CD14-positive monocyte (primary cell): ENCODE measurements around the gene BIRC5. TPM values are rescaled to one million over a fixed set of nuclear protein-coding genes. Genes with fewer than 3 reads are reported as not detected.

Experiments used
- DNase-seq, 3 donors: peaks; one replicate each; pipeline ENCODE4 v3.0.0-alpha.2; 2011 to 2022
- H2AFZ ChIP-seq: 2 replicates; pipeline ENCODE4 v1.6.0; 2012; ENCODE audit warnings: mild to moderate bottlenecking, low read depth, low read length, inconsistent platforms; ENCODE audit not compliant: insufficient read depth, poor library complexity, severe bottlenecking
- H3K27ac ChIP-seq, 2 donors: 1 replicate in 1 of 2; 2 replicates in 1 of 2; pipeline ENCODE4 v1.5.1; 2012 to 2013; ENCODE audit warnings: low read length in 2 of 2, control low read depth in 1 of 2, inconsistent platforms in 1 of 2, low read depth in 1 of 2, mild to moderate bottlenecking in 1 of 2
- H3K27me3 ChIP-seq, 2 donors: one replicate each; pipeline versions ENCODE4 v1.6.0 to v1.6.1; 2011 to 2013; ENCODE audit warnings: low read length in 2 of 2; ENCODE audit not compliant: control insufficient read depth in 2 of 2, insufficient read depth in 2 of 2
- H3K36me3 ChIP-seq, 2 donors: replicated peaks in 1 of 2; 1 replicate in 1 of 2; 2 replicates in 1 of 2; pipeline versions ENCODE4 v1.5.1 to v1.6.1; 2012 to 2013; ENCODE audit warnings: low read length in 2 of 2, control low read depth in 1 of 2, inconsistent platforms in 1 of 2, mild to moderate bottlenecking in 1 of 2; ENCODE audit not compliant: insufficient read depth in 2 of 2, control insufficient read depth in 1 of 2
- H3K4me1 ChIP-seq, 2 donors: 1 replicate in 1 of 2; 2 replicates in 1 of 2; pipeline versions ENCODE4 v1.5.1 to v1.6.1; 2012 to 2013; ENCODE audit warnings: low read length in 2 of 2, control low read depth in 1 of 2, inconsistent platforms in 1 of 2, mild to moderate bottlenecking in 1 of 2, moderate library complexity in 1 of 2; ENCODE audit not compliant: insufficient read depth in 2 of 2, control insufficient read depth in 1 of 2
- H3K4me2 ChIP-seq: replicated peaks from 2 replicates; pipeline ENCODE3; 2012; ENCODE audit warnings: low read length, moderate library complexity, mild to moderate bottlenecking; ENCODE audit not compliant: poor library complexity, severe bottlenecking; ENCODE audit errors: extremely low read depth
- H3K4me3 ChIP-seq, 3 experiments: fragments of 200-600 bp in 1 of 3; sonication (generic) in 1 of 3; replicated peaks in 1 of 3; 1 replicate in 2 of 3; 2 replicates in 1 of 3; pipeline ENCODE4 v1.5.1; 2011 to 2013; ENCODE audit warnings: low read length in 3 of 3, mild to moderate bottlenecking in 3 of 3, control low read depth in 2 of 3, low read depth in 2 of 3, inconsistent platforms in 1 of 3, moderate library complexity in 1 of 3
- H3K79me2 ChIP-seq: 2 replicates; pipeline ENCODE4 v1.6.0; 2012; ENCODE audit warnings: mild to moderate bottlenecking, control low read depth, inconsistent platforms, low read length, moderate library complexity; ENCODE audit not compliant: insufficient read depth
- H3K9ac ChIP-seq: 2 replicates; pipeline ENCODE4 v1.6.0; 2017; ENCODE audit warnings: low read length, mild to moderate bottlenecking; ENCODE audit not compliant: insufficient read depth, poor library complexity, severe bottlenecking
- H3K9me3 ChIP-seq, 2 donors: replicated peaks in 1 of 2; 1 replicate in 1 of 2; 2 replicates in 1 of 2; pipeline versions ENCODE4 v1.5.1 to v1.6.1; 2012 to 2013; ENCODE audit warnings: low read length in 2 of 2, control low read depth in 1 of 2; ENCODE audit not compliant: control insufficient read depth in 1 of 2, insufficient read depth in 1 of 2
- H4K20me1 ChIP-seq: 2 replicates; pipeline ENCODE4 v1.6.0; 2012; ENCODE audit warnings: mild to moderate bottlenecking, low read length, control low read depth, moderate library complexity; ENCODE audit not compliant: insufficient read depth
- H3K27ac Mint-ChIP-seq, 7 donors: one replicate each; pipeline ENCODE4 v1.8.0; 2020; ENCODE audit warnings: mild to moderate bottlenecking in 7 of 7, mixed read lengths in 7 of 7, moderate library complexity in 6 of 7, inconsistent platforms in 2 of 7
- H3K27me3 Mint-ChIP-seq, 3 donors: one replicate each; pipeline ENCODE4 v1.8.0; 2021 to 2022; ENCODE audit warnings: low read depth in 3 of 3, mild to moderate bottlenecking in 3 of 3, mixed read lengths in 3 of 3, moderate library complexity in 3 of 3, inconsistent platforms in 1 of 3
- H3K36me3 Mint-ChIP-seq, 2 donors: one replicate each; pipeline ENCODE4 v1.8.0; 2020; ENCODE audit warnings: mixed read lengths in 2 of 2, inconsistent platforms in 1 of 2, mild to moderate bottlenecking in 1 of 2
- H3K4me1 Mint-ChIP-seq: one replicate; pipeline ENCODE4 v1.8.0; 2020; ENCODE audit warnings: mild to moderate bottlenecking, mixed read lengths
- H3K4me3 Mint-ChIP-seq, 2 donors: one replicate each; pipeline ENCODE4 v1.8.0; 2020; ENCODE audit warnings: mild to moderate bottlenecking in 2 of 2, mixed read lengths in 2 of 2, moderate library complexity in 1 of 2
- H3K9me3 Mint-ChIP-seq, 7 donors: one replicate each; pipeline ENCODE4 v1.8.0; 2020 to 2022; ENCODE audit warnings: mixed read lengths in 7 of 7, mild to moderate bottlenecking in 6 of 7, moderate library complexity in 6 of 7, inconsistent platforms in 2 of 7
- CTCF ChIP-seq: fragments of 200-600 bp; IDR thresholded peaks from one replicate; pipeline ENCODE4 v1.8.0; 2022; ENCODE audit warnings: antibody characterized with exemption, mild to moderate bottlenecking
- WGBS: methylation state at CpG from one replicate; pipeline ENCODE4 v1.1.5; 2013; ENCODE audit warnings: missing lambda C conversion rate; ENCODE audit not compliant: insufficient coverage; 5-methylcytosine and 5-hydroxymethylcytosine counted together
- intact Hi-C, 2 donors: fragments of 100-400 bp; cut with micrococcal nuclease; formaldehyde crosslinking; loops; one replicate each; pipeline versions ENCODE4 v1.15.0 to v1.15.1; 2023
- polyA plus RNA-seq, 3 donors: library from polyadenylated mRNA; depleted of rRNA in 1 of 3; unstranded in 2 of 3; stranded (reverse) in 1 of 3; fragments of 300-500 nt in 2 of 3; fragments of >200 nt in 1 of 3; fragmentation: Illumina TruSeq in 2 of 3; gene quantifications; 1 replicate in 2 of 3; 2 replicates in 1 of 3; pipeline ENCODE4 v1.2.3, GENCODE V29; 2012 to 2021

The BIRC5 gene
- polyA plus RNA-seq, 3 donors: 0.20 TPM; not detected in 2

DNA sequence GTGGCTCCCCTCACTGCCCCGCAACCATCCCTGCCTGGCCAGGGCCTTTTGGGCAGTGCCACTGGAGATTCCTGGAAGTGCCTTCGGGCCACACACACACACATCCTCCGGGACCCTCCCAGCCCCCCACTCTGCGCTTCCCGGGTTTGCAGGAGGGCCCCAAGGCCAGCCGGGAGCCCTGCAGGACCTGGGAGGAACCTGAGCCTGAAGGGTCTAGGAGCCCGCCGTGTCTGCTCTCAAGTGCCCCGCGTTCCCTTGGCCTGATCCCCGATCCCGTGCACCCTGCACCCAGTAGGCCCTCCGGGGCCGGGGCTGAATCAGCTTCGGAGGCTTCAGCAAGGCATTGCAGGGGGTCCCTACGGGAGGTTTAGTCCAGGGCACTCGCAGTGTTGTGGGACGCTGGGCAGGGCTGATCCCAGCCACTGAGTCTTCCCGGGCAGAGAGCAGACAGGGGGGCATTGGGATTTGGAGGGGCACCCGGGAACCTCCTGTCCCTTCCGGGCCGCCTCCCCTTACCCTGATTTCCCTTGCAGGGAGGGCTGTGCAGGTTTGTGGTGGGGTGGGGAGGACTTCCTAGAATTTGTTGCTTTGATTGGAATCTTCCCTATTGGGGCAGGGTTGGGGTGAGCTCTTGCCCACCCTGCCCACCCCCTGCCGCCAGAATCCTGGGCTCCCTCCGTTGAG is 54.3 kb downstream of the BIRC5 start:
- 89% methylated on average over 20 of the region's 24 CpGs for WGBS
- peaks cover 13 to 19% of the 10 kb centered on the region in 2 donors for H3K4me1 ChIP-seq
- Mint-ChIP-seq H3K27ac (no peak overlapping the region), H3K9me3 (no peaks in the 10 kb centered on the region), H3K27me3 (peaks cover 9 to 31% (median 14%) of the 10 kb centered on the region in 3 donors), H3K36me3 (peaks cover 0 to 3% of the 10 kb centered on the region in 2 donors), H3K4me3 (no peak overlapping the region), H3K4me1 (peaks cover 17% of the 10 kb centered on the region)
- no peak overlapping the region for H3K4me3 ChIP-seq
- no peak overlapping the region for H2AFZ ChIP-seq
- intact Hi-C loops: no loop called here
- H3K79me2 ChIP-seq: no peaks in the 10 kb centered on the region
- peaks cover 3 to 12% of the 10 kb centered on the region in 2 donors for H3K27me3 ChIP-seq
- TF ChIP-seq CTCF: no peak
- DNase-seq: no peak
- H3K4me2 ChIP-seq: no peak overlapping the region
- no peaks in the 10 kb centered on the region for H4K20me1 ChIP-seq
- no peaks in the 10 kb centered on the region for H3K36me3 ChIP-seq
- H3K9me3 ChIP-seq: no peaks in the 10 kb centered on the region
- H3K27ac ChIP-seq: no peak overlapping the region
- H3K9ac ChIP-seq: no peak overlapping the region

DNA sequence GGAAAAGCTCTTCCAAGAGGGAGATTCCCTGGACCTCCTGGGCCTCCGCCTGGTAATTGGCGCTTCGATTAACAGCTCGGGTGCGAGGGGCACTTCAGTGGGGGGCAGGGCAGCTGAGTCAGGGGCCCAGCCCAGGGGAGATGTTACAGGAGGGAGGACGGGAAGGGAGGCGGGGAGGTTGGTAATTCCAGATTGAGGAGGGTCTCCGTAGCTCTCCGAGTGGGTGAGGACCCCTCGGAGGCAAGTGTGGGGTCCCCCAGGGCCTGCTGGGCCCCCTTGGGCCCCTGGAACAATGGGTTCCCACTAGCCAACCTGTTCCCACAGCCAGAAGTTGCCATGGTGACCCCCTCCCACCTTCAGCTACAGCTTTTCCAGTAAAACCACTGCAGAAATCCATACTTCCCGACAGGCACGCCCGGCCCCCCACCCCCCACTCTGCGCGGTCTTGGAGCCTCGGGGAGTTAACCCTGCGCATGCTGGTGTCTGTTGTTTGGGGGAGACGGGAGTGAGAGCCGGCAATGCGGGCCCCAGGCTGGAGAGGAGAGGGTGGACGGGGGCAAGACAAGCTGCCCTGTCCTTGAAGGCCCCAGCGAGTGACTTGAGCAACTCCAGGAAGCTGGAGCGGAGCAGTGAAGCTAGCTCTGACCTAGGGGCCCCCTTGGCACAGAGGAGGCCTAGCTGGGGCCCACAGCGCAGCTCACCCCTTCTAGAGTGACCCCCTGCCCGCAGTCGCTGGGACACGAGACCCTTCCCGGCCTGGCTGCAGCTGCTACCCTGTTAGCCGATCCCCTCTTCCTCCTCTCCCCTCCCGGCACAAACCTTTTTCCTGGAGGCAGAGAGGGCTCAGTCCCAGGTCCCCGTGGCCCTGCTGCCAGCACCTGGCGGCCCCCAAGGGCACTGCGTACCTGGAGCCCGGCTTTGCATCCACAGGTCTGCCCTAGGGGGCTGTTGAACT is 55.2 kb downstream of the BIRC5 start:
- intact Hi-C loops: no loop called here
- Histone ChIP-seq H3K27ac (no peak overlapping the region), H3K27me3 (peaks cover 3 to 12% of the 10 kb centered on the region in 2 donors), H3K9ac (no peak overlapping the region), H2AFZ (no peak overlapping the region), H3K4me2 (no peak overlapping the region), H3K4me3 (no peak overlapping the region), H3K36me3 (no peaks in the 10 kb centered on the region), H3K79me2 (no peaks in the 10 kb centered on the region), H4K20me1 (no peaks in the 10 kb centered on the region), H3K9me3 (no peaks in the 10 kb centered on the region), H3K4me1 (peaks cover 8 to 12% of the 10 kb centered on the region in 2 donors)
- Mint-ChIP-seq H3K27ac (peak overlapping the region in 1 of 7 donors; percentile 45), H3K9me3 (peaks cover 0 to 2% (median 0%) of the 10 kb centered on the region in 7 donors), H3K4me3 (no peak overlapping the region), H3K4me1 (peaks cover 14% of the 10 kb centered on the region), H3K36me3 (peaks cover 0 to 3% of the 10 kb centered on the region in 2 donors), H3K27me3 (peaks cover 9 to 31% (median 14%) of the 10 kb centered on the region in 3 donors)
- WGBS: 86% methylated on average over 23 of the region's 34 CpGs
- no peak for TF ChIP-seq CTCF
- no peak for DNase-seq
